Muscle of leg (tissue), 11 donors: ENCODE measurements around the gene SERPINB11. TPM values are rescaled to one million over a fixed set of nuclear protein-coding genes. Genes with fewer than 3 reads are reported as not detected.

Source experiments
- DNase-seq: peaks from one replicate; pipeline ENCODE4 v3.0.0; 2013
- H3K27ac ChIP-seq: one replicate; pipeline ENCODE4 v1.5.1; 2013; ENCODE audit warnings: mild to moderate bottlenecking, low read length, control low read depth
- H3K27me3 ChIP-seq: one replicate; pipeline ENCODE4 v1.6.1; 2013; ENCODE audit warnings: low read length; ENCODE audit not compliant: control insufficient read depth, insufficient read depth
- H3K36me3 ChIP-seq: one replicate; pipeline ENCODE4 v1.6.1; 2013; ENCODE audit warnings: low read length; ENCODE audit not compliant: control insufficient read depth, insufficient read depth
- H3K4me1 ChIP-seq: one replicate; pipeline ENCODE4 v1.6.1; 2013; ENCODE audit warnings: low read length; ENCODE audit not compliant: control insufficient read depth, insufficient read depth
- H3K4me3 ChIP-seq: one replicate; pipeline ENCODE4 v1.5.1; 2013; ENCODE audit warnings: low read length, control low read depth
- H3K9me3 ChIP-seq: replicated peaks from 2 replicates; pipeline ENCODE4 v1.6.1; 2013; ENCODE audit warnings: low read depth, low read length; ENCODE audit not compliant: control insufficient read depth
- WGBS: methylation state at CpG from one replicate; pipeline ENCODE4 v1.1.5; 2013; ENCODE audit warnings: missing lambda C conversion rate; ENCODE audit not compliant: insufficient coverage; 5-methylcytosine and 5-hydroxymethylcytosine counted together
- polyA plus RNA-seq, 8 donors: library from polyadenylated mRNA; unstranded; fragments of 120-200 nt; gene quantifications; one replicate each; pipeline versions ENCODE4 v1.2.1 to v1.2.3, GENCODE V29; 2013; ENCODE audit warnings: inconsistent platforms in 1 of 8, low replicate concordance in 1 of 8; ENCODE audit not compliant: insufficient read length in 8 of 8, insufficient read depth in 1 of 8
- total RNA-seq: library from RNA; stranded (reverse); fragments of 120-200 nt; gene quantifications from one replicate; pipeline ENCODE4 v1.2.4, GENCODE V29; 2013

The SERPINB11 gene
- total and polyA plus RNA-seq, 9 donors: not detected

GRCh38 chr18:63683152-63683551 lies 19.6 kb upstream of the SERPINB11 start:
- peak; percentile 37 for DNase-seq
- no CpG with 5 or more reads among the region's 2 CpGs for WGBS
- no peaks in the 10 kb centered on the region for H3K27me3 ChIP-seq
- no peak overlapping the region for H3K27ac ChIP-seq
- no peaks in the 10 kb centered on the region for H3K36me3 ChIP-seq
- H3K4me3 ChIP-seq: no peak overlapping the region
- peaks cover 6% of the 10 kb centered on the region for H3K9me3 ChIP-seq
- no peaks in the 10 kb centered on the region for H3K4me1 ChIP-seq

- H3K36me3 ChIP-seq: no peaks in the 10 kb centered on the region
- no peak overlapping the region for H3K27ac ChIP-seq
- no peak overlapping the region for H3K4me3 ChIP-seq
- no peaks in the 10 kb centered on the region for H3K4me1 ChIP-seq
- no peak for DNase-seq
- H3K9me3 ChIP-seq: peaks cover 7% of the 10 kb centered on the region
- WGBS: 51% methylated on average over 3 of the region's 5 CpGs
- H3K27me3 ChIP-seq: no peaks in the 10 kb centered on the region
Observed at GRCh38 chr18:63683890-63684289, 18.9 kb upstream of the SERPINB11 start.

- DNase-seq: no peak
- Histone ChIP-seq H3K4me3 (no peak overlapping the region), H3K9me3 (peaks cover 7% of the 10 kb centered on the region), H3K27ac (no peak overlapping the region), H3K4me1 (no peaks in the 10 kb centered on the region), H3K27me3 (no peaks in the 10 kb centered on the region), H3K36me3 (no peaks in the 10 kb centered on the region)
- 97% methylated on average over 2 of the region's 3 CpGs for WGBS
Observed at GRCh38 chr18:63684718-63685117, 18.0 kb upstream of the SERPINB11 start.

GRCh38 chr18:63686871-63687270 lies 15.9 kb upstream of the SERPINB11 start:
- no peak for DNase-seq
- Histone ChIP-seq H3K27ac (no peak overlapping the region), H3K4me3 (no peak overlapping the region), H3K27me3 (no peaks in the 10 kb centered on the region), H3K36me3 (no peaks in the 10 kb centered on the region), H3K4me1 (no peaks in the 10 kb centered on the region), H3K9me3 (peaks cover 7% of the 10 kb centered on the region)
- WGBS: no CpG with 5 or more reads among the region's 2 CpGs

- Histone ChIP-seq H3K27me3 (no peaks in the 10 kb centered on the region), H3K9me3 (peaks cover 7% of the 10 kb centered on the region), H3K36me3 (no peaks in the 10 kb centered on the region), H3K27ac (no peak overlapping the region), H3K4me1 (no peaks in the 10 kb centered on the region), H3K4me3 (no peak overlapping the region)
- no CpG with 5 or more reads among the region's 2 CpGs for WGBS
- no peak for DNase-seq
Observed at GRCh38 chr18:63689064-63689463, 13.7 kb upstream of the SERPINB11 start.

- no peak for DNase-seq
- H3K36me3 ChIP-seq: no peaks in the 10 kb centered on the region
- no peak overlapping the region for H3K27ac ChIP-seq
- H3K9me3 ChIP-seq: no peaks in the 10 kb centered on the region
- no peaks in the 10 kb centered on the region for H3K27me3 ChIP-seq
- no peaks in the 10 kb centered on the region for H3K4me1 ChIP-seq
- 83% methylated on average over 1 of the region's 3 CpGs for WGBS
- H3K4me3 ChIP-seq: no peak overlapping the region
Observed at GRCh38 chr18:63697097-63697660, 5.6 kb upstream of the SERPINB11 start.

- no peak overlapping the region for H3K4me3 ChIP-seq
- no peaks in the 10 kb centered on the region for H3K9me3 ChIP-seq
- WGBS: 20% methylated on average over 1 of the region's 3 CpGs
- no peaks in the 10 kb centered on the region for H3K4me1 ChIP-seq
- no peak for DNase-seq
- H3K27me3 ChIP-seq: no peaks in the 10 kb centered on the region
- no peak overlapping the region for H3K27ac ChIP-seq
- no peaks in the 10 kb centered on the region for H3K36me3 ChIP-seq
Observed at GRCh38 chr18:63700501-63700900, 2.3 kb upstream of the SERPINB11 start.

GRCh38 chr18:63701952-63702351 lies 808 bp upstream of the SERPINB11 start:
- no peaks in the 10 kb centered on the region for H3K4me1 ChIP-seq
- H3K36me3 ChIP-seq: no peaks in the 10 kb centered on the region
- no peak for DNase-seq
- no peak overlapping the region for H3K27ac ChIP-seq
- H3K4me3 ChIP-seq: no peak overlapping the region
- no peaks in the 10 kb centered on the region for H3K27me3 ChIP-seq
- 86% methylated on average over 1 of the region's 5 CpGs for WGBS
- H3K9me3 ChIP-seq: no peaks in the 10 kb centered on the region

GRCh38 chr18:63705401-63705800 lies 2.6 kb downstream of the SERPINB11 start:
- Histone ChIP-seq H3K9me3 (no peaks in the 10 kb centered on the region), H3K27ac (no peak overlapping the region), H3K4me3 (no peak overlapping the region), H3K4me1 (no peaks in the 10 kb centered on the region), H3K36me3 (no peaks in the 10 kb centered on the region), H3K27me3 (no peaks in the 10 kb centered on the region)
- no CpG with 5 or more reads among the region's 2 CpGs for WGBS
- DNase-seq: no peak

GRCh38 chr18:63707816-63708215 lies 5.1 kb downstream of the SERPINB11 start:
- DNase-seq: no peak
- Histone ChIP-seq H3K27me3 (no peaks in the 10 kb centered on the region), H3K9me3 (no peaks in the 10 kb centered on the region), H3K27ac (no peak overlapping the region), H3K36me3 (no peaks in the 10 kb centered on the region), H3K4me1 (no peaks in the 10 kb centered on the region), H3K4me3 (no peak overlapping the region)
- 73% methylated on average over 1 of the region's 1 CpG for WGBS

GRCh38 chr18:63708650-63709049 lies 5.9 kb downstream of the SERPINB11 start:
- no peaks in the 10 kb centered on the region for H3K4me1 ChIP-seq
- H3K27me3 ChIP-seq: no peaks in the 10 kb centered on the region
- no peak overlapping the region for H3K4me3 ChIP-seq
- no peaks in the 10 kb centered on the region for H3K9me3 ChIP-seq
- DNase-seq: no peak
- WGBS: 74% methylated on average over 2 of the region's 3 CpGs
- no peak overlapping the region for H3K27ac ChIP-seq
- H3K36me3 ChIP-seq: no peaks in the 10 kb centered on the region
